HepG2 (cell line): ENCODE results near the gene ZBTB22. TPM values are rescaled to one million over a fixed set of nuclear protein-coding genes. Genes with fewer than 3 reads are reported as not detected.

Experiments
- AKAP8 ChIP-seq: sonication (generic); formaldehyde crosslinking; IDR thresholded peaks from 2 replicates; pipeline ENCODE4 v1.5.1; 2020; ENCODE audit warnings: mild to moderate bottlenecking, missing genetic modification reagents
- ARNTL ChIP-seq: sonication (generic); formaldehyde crosslinking; IDR thresholded peaks from 2 replicates; pipeline ENCODE4 v1.4.0; 2020; ENCODE audit warnings: mild to moderate bottlenecking, missing genetic modification reagents
- BRF2 ChIP-seq: sonication (generic); formaldehyde crosslinking; IDR thresholded peaks from 2 replicates; pipeline ENCODE4 v1.8.1; 2022; ENCODE audit warnings: mild to moderate bottlenecking, missing genetic modification reagents
- ELF1 ChIP-seq: sonication (generic); formaldehyde crosslinking; IDR thresholded peaks from 2 replicates; pipeline ENCODE4 v1.4.0; 2020; ENCODE audit warnings: missing genetic modification reagents
- IRX3 ChIP-seq: sonication (generic); formaldehyde crosslinking; IDR thresholded peaks from 2 replicates; pipeline ENCODE4 v1.8.1; 2023; ENCODE audit warnings: mild to moderate bottlenecking, low read depth, missing genetic modification reagents, borderline replicate concordance
- SMAD1 ChIP-seq: sonication (generic); formaldehyde crosslinking; IDR thresholded peaks from 2 replicates; pipeline ENCODE4 v1.4.0; 2020; ENCODE audit warnings: missing genetic modification reagents, low read depth, mild to moderate bottlenecking, borderline replicate concordance
- XRCC5 ChIP-seq: fragments of 200-400 bp; formaldehyde crosslinking; optimal IDR thresholded peaks from 2 replicates; pipeline ENCODE3; 2017; ENCODE audit warnings: mild to moderate bottlenecking, low read length
- ZMYM3 ChIP-seq: sonication (generic); formaldehyde crosslinking; IDR thresholded peaks from 2 replicates; pipeline ENCODE4 v1.5.1; 2020; ENCODE audit warnings: mild to moderate bottlenecking, missing genetic modification reagents
- ZNF335 ChIP-seq: sonication (generic); formaldehyde crosslinking; IDR thresholded peaks from 2 replicates; pipeline ENCODE4 v1.4.0; 2020; ENCODE audit warnings: missing genetic modification reagents
- ZNF510 ChIP-seq: sonication (generic); formaldehyde crosslinking; IDR thresholded peaks from 2 replicates; pipeline ENCODE4 v1.4.0; 2020; ENCODE audit warnings: low read depth, mild to moderate bottlenecking, missing genetic modification reagents
- ZNF609 ChIP-seq: sonication (generic); formaldehyde crosslinking; IDR thresholded peaks from 2 replicates; pipeline ENCODE4 v1.4.0; 2020; ENCODE audit warnings: mild to moderate bottlenecking, missing genetic modification reagents, borderline replicate concordance
- ZNF670 ChIP-seq: sonication (generic); formaldehyde crosslinking; IDR thresholded peaks from 2 replicates; pipeline ENCODE4 v1.8.0; 2022; ENCODE audit warnings: mild to moderate bottlenecking, missing genetic modification reagents, borderline replicate concordance
- ZNF749 ChIP-seq: sonication (generic); formaldehyde crosslinking; IDR thresholded peaks from 2 replicates; pipeline ENCODE4 v1.8.0; 2022; ENCODE audit warnings: mild to moderate bottlenecking, missing genetic modification reagents, moderate library complexity, borderline replicate concordance
- ZNF770 ChIP-seq: sonication (generic); formaldehyde crosslinking; IDR thresholded peaks from 2 replicates; pipeline ENCODE4 v1.5.0; 2020; ENCODE audit warnings: mild to moderate bottlenecking, missing genetic modification reagents
- polyA plus RNA-seq, 8 experiments: library from polyadenylated mRNA; depleted of rRNA in 3 of 8; stranded (reverse) in 7 of 8; unstranded in 1 of 8; fragments of >200 nt; fragmentation: Illumina TruSeq in 4 of 8; extraction: Trizol in 4 of 8; gene quantifications; 2 replicates each; pipeline versions ENCODE4 v1.2.1 to v1.2.3, GENCODE V29; 2011 to 2016; ENCODE audit warnings: low read depth in 4 of 8, missing spikeins in 1 of 8, mixed read lengths in 1 of 8; ENCODE audit not compliant: insufficient read depth in 1 of 8
- total RNA-seq, 5 experiments: library from RNA; depleted of rRNA; stranded (reverse); fragments of >200 nt; fragmentation: Illumina TruSeq; extraction: Trizol; gene quantifications; 2 replicates each; pipeline ENCODE4 v1.2.3, GENCODE V29; 2016; ENCODE audit warnings: low read depth in 1 of 5
- TF ChIP-seq, protein P1 (sequence below): sonication (generic); formaldehyde crosslinking; IDR thresholded peaks from 2 replicates; pipeline ENCODE4 v1.4.0; 2020; ENCODE audit warnings: mild to moderate bottlenecking, missing genetic modification reagents

ZBTB22 gene
- total and polyA plus RNA-seq, 2 of the 13 experiments (the other 11 are each of a cell fraction or from before 2014, with no cell fraction given): 8.0 to 10.6 TPM

DNA sequence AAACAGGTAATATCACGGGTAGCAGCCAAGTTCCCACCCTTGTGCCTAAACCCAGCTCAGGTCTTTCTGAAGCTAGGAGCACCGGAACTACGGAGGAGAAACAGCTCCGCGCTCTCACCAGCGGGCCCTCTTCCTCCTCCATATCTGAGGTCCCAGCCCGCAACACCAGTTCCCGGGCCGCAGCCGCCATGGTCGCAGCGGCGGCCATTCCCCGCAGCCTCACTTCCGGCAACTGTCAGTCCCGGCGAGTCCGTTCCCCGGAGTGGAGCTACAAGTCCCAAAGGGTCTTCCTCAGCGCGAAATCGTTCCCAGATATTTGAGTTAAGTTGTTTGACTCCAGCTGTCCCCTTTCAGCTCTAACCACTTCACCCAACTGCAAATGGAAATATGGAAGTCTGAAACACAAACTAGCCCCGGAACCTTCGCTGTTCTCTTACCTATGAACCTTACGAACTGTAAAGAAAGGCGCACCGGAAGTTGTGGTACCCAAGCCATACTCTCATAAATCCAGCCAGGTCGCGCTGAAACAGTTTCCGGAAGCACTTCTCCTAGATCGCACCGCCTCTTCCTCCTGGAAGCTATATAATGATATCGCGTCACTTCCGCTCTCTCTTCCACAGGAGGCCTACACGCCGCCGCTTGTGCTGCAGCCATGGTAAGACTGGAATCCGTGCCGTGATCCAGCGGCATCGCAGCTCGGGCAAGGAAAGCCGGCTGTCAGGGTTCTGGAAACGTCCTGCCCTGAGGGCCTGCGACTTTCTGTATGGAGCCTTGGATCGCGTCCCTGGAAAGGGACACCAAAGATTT is 45.9 kb downstream of the ZBTB22 start, which contains the start of the genes RPS18 and VPS52 (continued):
- TF ChIP-seq BRF2: peak; percentile 92
- TF ChIP-seq ZNF335 (CRISPR knock-in tag): peak; percentile 84
- peak; percentile 81; the same call in 1 of the 2 replicates for TF ChIP-seq IRX3 (CRISPR knock-in tag)
- TF ChIP-seq ARNTL (CRISPR knock-in tag): no peak; the same call in none of the 2 replicates
- peak; percentile 20 for TF ChIP-seq XRCC5
- peak; percentile 43; the same call in 1 of the 2 replicates for TF ChIP-seq ZNF770 (CRISPR knock-in tag)
- TF ChIP-seq, protein P1, sequence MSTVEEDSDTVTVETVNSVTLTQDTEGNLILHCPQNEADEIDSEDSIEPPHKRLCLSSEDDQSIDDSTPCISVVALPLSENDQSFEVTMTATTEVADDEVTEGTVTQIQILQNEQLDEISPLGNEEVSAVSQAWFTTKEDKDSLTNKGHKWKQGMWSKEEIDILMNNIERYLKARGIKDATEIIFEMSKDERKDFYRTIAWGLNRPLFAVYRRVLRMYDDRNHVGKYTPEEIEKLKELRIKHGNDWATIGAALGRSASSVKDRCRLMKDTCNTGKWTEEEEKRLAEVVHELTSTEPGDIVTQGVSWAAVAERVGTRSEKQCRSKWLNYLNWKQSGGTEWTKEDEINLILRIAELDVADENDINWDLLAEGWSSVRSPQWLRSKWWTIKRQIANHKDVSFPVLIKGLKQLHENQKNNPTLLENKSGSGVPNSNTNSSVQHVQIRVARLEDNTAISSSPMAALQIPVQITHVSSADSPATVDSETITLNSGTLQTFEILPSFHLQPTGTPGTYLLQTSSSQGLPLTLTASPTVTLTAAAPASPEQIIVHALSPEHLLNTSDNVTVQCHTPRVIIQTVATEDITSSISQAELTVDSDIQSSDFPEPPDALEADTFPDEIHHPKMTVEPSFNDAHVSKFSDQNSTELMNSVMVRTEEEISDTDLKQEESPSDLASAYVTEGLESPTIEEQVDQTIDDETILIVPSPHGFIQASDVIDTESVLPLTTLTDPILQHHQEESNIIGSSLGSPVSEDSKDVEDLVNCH (CRISPR knock-in tag): 0 out of 2 replicates have a peak, but pooled peaks have one; percentile 50
- TF ChIP-seq ZNF749 (CRISPR knock-in tag): peak; percentile 43; the same call in 1 of the 2 replicates
- peak; percentile 82; the same call in 1 of the 2 replicates for TF ChIP-seq ZNF510 (CRISPR knock-in tag)
- peak; percentile 92 for TF ChIP-seq ELF1 (CRISPR knock-in tag)
- 0 out of 2 replicates have a peak, but pooled peaks have one; percentile 25 for TF ChIP-seq AKAP8
- no peak; the same call in 1 of the 2 replicates for TF ChIP-seq SMAD1 (CRISPR knock-in tag)
- TF ChIP-seq ZNF609 (CRISPR knock-in tag): peak; percentile 41; the same call in 1 of the 2 replicates
- TF ChIP-seq ZNF670 (CRISPR knock-in tag): peak; percentile 93
- peak; percentile 78 for TF ChIP-seq ZMYM3
